Chondrocyte (in vitro differentiated cells): ENCODE results near the gene GLB1L2. TPM values are rescaled to one million over a fixed set of nuclear protein-coding genes. Genes with fewer than 3 reads are reported as not detected.

Experiments
- DNase-seq: peaks from one replicate; pipeline ENCODE4 v3.0.0; 2021; ENCODE audit warnings: mixed read lengths, low spot score
- H3K27ac Mint-ChIP-seq: one replicate; pipeline ENCODE4 v1.8.0; 2021; ENCODE audit warnings: mild to moderate bottlenecking, moderate library complexity, mixed read lengths; ENCODE audit not compliant: unreplicated experiment
- H3K27me3 Mint-ChIP-seq: 2 replicates; pipeline ENCODE4 v1.8.0; 2021; ENCODE audit warnings: low read depth, mixed read lengths
- H3K36me3 Mint-ChIP-seq: 2 replicates; pipeline ENCODE4 v1.8.0; 2021; ENCODE audit warnings: low read depth, mixed read lengths
- H3K4me1 Mint-ChIP-seq: 2 replicates; pipeline ENCODE4 v1.8.0; 2021; ENCODE audit warnings: low read depth, mild to moderate bottlenecking, mixed read lengths
- H3K4me3 Mint-ChIP-seq: one replicate; pipeline ENCODE4 v1.8.0; 2021; ENCODE audit warnings: mild to moderate bottlenecking, moderate library complexity, mixed read lengths; ENCODE audit not compliant: unreplicated experiment
- H3K9me3 Mint-ChIP-seq: 2 replicates; pipeline ENCODE4 v1.8.0; 2021; ENCODE audit warnings: low read depth, mixed read lengths
- CTCF ChIP-seq: fragments of 200-600 bp; sonication (generic); IDR thresholded peaks from 2 replicates; pipeline ENCODE4 v1.5.0; 2021; ENCODE audit warnings: antibody characterized with exemption, mild to moderate bottlenecking, moderate library complexity
- total RNA-seq: library from RNA; stranded (reverse); gene quantifications from 3 replicates; pipeline ENCODE4 v1.2.1, GENCODE V29; 2021

Gene GLB1L2
- total RNA-seq, 1 donor from 2014 or later, result 0.35 TPM

- H3K27ac Mint-ChIP-seq, result no peak overlapping the region
- no peaks in the 10 kb centered on the region for H3K4me1 Mint-ChIP-seq
- TF ChIP-seq CTCF, result peak; percentile 88
- DNase-seq, result peak; percentile 93
- H3K9me3 Mint-ChIP-seq, result no peaks in the 10 kb centered on the region
- no peak overlapping the region for H3K4me3 Mint-ChIP-seq
- peaks cover 31% of the 10 kb centered on the region for H3K27me3 Mint-ChIP-seq
- no peaks in the 10 kb centered on the region for H3K36me3 Mint-ChIP-seq
Observed at GRCh38 chr11:134360050-134360835, 28.5 kb downstream of the GLB1L2 start.

GRCh38 chr11:134361661-134362060 is 29.9 kb downstream of the GLB1L2 start:
- H3K4me1 Mint-ChIP-seq, result no peaks in the 10 kb centered on the region
- no peaks in the 10 kb centered on the region for H3K9me3 Mint-ChIP-seq

GRCh38 chr11:134362192-134362901 is 30.6 kb downstream of the GLB1L2 start:
- Mint-ChIP-seq H3K27ac (no peak overlapping the region), H3K4me3 (no peak overlapping the region), H3K27me3 (peaks cover 16% of the 10 kb centered on the region), H3K4me1 (no peaks in the 10 kb centered on the region), H3K36me3 (no peaks in the 10 kb centered on the region), H3K9me3 (no peaks in the 10 kb centered on the region)
- no peak for TF ChIP-seq CTCF
- DNase-seq, result peak; percentile 91

More at GRCh38 chr11:134361661-134362060, 29.9 kb downstream of the GLB1L2 start:
- peak; percentile 90 for DNase-seq
- H3K4me3 Mint-ChIP-seq, result no peak overlapping the region
- TF ChIP-seq CTCF, result no peak
- H3K27ac Mint-ChIP-seq, result no peak overlapping the region
- peaks cover 22% of the 10 kb centered on the region for H3K27me3 Mint-ChIP-seq
- no peaks in the 10 kb centered on the region for H3K36me3 Mint-ChIP-seq

GRCh38 chr11:134363161-134363560 is 31.4 kb downstream of the GLB1L2 start:
- peak; percentile 74 for DNase-seq
- Mint-ChIP-seq H3K36me3 (no peaks in the 10 kb centered on the region), H3K27me3 (peaks cover 16% of the 10 kb centered on the region), H3K4me1 (no peaks in the 10 kb centered on the region), H3K9me3 (no peaks in the 10 kb centered on the region), H3K4me3 (no peak overlapping the region), H3K27ac (no peak overlapping the region)
- TF ChIP-seq CTCF, result no peak

- no peak for DNase-seq
- Mint-ChIP-seq H3K36me3 (no peaks in the 10 kb centered on the region), H3K9me3 (no peaks in the 10 kb centered on the region), H3K4me1 (no peaks in the 10 kb centered on the region), H3K27me3 (peaks cover 20% of the 10 kb centered on the region), H3K4me3 (no peak overlapping the region), H3K27ac (no peak overlapping the region)
- no peak for TF ChIP-seq CTCF
Observed at GRCh38 chr11:134363592-134363991, 31.8 kb downstream of the GLB1L2 start.
